Measurements from ENCODE around the gene C11orf58.

Gene C11orf58

GRCh38 chr11:16805938-16806337 is 67.5 kb downstream of the C11orf58 start:
- no peak for DNase-seq

- no peak for DNase-seq
Measured at GRCh38 chr11:16806791-16807190, 68.3 kb downstream of the C11orf58 start.

GRCh38 chr11:16807306-16807705 is 68.9 kb downstream of the C11orf58 start:
- DNase-seq = no peak
